C4-2B (cell line): ENCODE data around the gene VPS39.

Experiments used
- H3K27ac ChIP-seq: fragments of 450-650 bp; 2 replicates; pipeline ENCODE4 v1.5.1; 2017
- ZFX ChIP-seq: fragments of 450-650 bp; IDR thresholded peaks from 2 replicates; pipeline ENCODE4 v1.6.1; 2017
- TF ChIP-seq, protein P1 (sequence below): fragments of 450-650 bp; conservative IDR thresholded peaks from 2 replicates; pipeline ENCODE4 v1.5.1; 2017; ENCODE audit warnings: mild to moderate bottlenecking

VPS39 gene

DNA sequence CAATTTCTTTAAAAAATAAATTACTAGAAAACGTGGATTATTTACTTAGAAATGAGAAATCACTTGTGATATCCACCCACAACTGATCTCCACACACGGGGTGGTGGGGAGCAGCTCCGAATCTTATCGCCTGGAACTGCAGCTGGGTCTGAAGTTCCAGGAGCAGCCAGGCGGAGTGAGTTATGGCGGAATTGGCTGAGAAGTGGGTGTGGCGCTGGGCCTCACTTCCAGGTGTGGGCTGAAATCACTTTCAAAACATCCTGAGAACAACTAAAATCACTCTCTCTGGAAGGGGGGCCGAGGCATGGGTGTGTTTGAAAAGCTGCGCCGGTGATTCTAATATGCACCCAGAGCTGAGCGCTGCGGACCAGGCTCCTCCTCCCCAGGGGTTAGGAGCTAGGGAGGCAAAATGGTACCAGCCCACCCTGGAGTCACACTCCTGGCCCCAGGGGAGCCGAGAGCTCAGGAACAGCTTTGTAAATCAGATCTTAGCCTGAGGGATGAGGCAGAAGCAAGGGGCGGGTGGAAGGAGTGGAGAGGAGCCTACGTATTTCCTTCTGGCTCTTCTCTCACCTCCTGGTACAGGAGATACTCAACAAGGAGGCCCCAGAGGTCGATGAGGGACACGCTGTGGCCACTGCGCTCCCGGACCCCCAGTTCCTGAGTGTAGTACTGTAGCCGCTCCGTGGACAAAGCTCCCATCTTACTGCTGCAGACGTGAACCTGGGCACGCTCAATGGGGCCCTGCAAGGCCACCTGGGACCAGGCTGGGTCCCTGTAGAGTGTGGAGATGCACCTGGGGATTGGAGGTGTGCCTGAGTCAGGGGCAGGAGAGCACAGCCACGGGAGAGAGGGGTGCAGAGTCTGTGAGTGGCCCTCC, 61.3 kb downstream of the VPS39 start:
- no peak overlapping the region for H3K27ac ChIP-seq

DNA sequence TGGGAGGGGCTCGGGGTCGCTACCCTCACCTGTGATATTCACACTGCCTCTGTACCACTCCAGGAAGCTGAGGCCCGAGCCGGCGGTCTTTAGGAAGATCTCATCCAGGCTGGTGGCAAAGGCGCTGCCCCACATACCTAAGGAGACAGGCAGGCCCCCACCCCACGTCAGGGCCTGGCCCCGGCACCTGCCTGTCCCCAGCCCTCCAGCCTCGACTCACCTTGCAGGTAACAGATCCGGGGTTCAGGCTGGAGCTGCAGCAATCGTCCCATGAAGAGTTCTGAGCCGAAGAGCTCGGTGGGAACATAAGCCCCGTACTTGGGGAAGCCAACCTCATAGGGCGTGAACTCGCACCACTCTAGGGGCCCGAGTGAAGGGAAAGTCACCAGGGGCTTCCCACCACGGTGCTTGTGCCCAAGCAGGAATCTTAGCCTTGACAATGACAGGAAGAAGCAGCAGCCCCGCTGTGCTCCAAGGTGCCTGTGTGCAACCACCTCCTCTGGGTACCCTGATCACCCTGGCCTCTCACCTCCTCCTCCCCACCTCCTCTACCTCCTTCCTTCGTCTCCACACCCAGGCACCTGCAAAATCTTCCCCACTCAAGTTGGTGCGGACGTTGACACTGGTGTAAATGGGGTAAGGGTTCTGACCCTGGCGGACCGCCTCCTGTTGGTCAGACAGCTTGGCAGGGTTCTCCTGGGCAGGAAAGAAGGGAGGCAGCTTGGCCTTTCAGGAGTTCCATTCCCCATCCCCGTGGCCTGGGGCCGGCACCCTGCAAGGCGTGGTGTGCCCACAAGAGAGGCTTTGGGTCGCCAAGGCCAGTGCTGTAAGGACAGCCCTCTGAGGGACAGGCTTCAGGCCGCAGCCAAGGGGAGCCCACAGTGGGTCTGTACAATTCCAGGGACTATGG, 62.3 kb downstream of the VPS39 start:
- no peak overlapping the region for H3K27ac ChIP-seq
- TF ChIP-seq ZFX = no peak
- TF ChIP-seq, protein P1, sequence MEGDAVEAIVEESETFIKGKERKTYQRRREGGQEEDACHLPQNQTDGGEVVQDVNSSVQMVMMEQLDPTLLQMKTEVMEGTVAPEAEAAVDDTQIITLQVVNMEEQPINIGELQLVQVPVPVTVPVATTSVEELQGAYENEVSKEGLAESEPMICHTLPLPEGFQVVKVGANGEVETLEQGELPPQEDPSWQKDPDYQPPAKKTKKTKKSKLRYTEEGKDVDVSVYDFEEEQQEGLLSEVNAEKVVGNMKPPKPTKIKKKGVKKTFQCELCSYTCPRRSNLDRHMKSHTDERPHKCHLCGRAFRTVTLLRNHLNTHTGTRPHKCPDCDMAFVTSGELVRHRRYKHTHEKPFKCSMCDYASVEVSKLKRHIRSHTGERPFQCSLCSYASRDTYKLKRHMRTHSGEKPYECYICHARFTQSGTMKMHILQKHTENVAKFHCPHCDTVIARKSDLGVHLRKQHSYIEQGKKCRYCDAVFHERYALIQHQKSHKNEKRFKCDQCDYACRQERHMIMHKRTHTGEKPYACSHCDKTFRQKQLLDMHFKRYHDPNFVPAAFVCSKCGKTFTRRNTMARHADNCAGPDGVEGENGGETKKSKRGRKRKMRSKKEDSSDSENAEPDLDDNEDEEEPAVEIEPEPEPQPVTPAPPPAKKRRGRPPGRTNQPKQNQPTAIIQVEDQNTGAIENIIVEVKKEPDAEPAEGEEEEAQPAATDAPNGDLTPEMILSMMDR = no peak

More for the DNA sequence above, 61.3 kb downstream of the VPS39 start:
- TF ChIP-seq ZFX = no peak
- TF ChIP-seq, protein P1 = no peak

- no peak overlapping the region for H3K27ac ChIP-seq
- TF ChIP-seq, protein P1 = no peak
- TF ChIP-seq ZFX = no peak
Measured at GRCh38 chr15:42144841-42145375, 63.2 kb downstream of the VPS39 start.

GRCh38 chr15:42143866-42144625, 64.1 kb downstream of the VPS39 start:
- no peak overlapping the region for H3K27ac ChIP-seq
- no peak for TF ChIP-seq ZFX
- TF ChIP-seq, protein P1 = no peak

GRCh38 chr15:42143356-42143755, 64.7 kb downstream of the VPS39 start:
- TF ChIP-seq, protein P1 = no peak
- TF ChIP-seq ZFX = no peak
- H3K27ac ChIP-seq = no peak overlapping the region

GRCh38 chr15:42141795-42142667, 66.1 kb downstream of the VPS39 start:
- no peak for TF ChIP-seq ZFX
- TF ChIP-seq, protein P1 = no peak
- H3K27ac ChIP-seq = no peak overlapping the region
